Fibroblast of skin of left biceps (primary cell): Measurements from ENCODE around the gene OR11G2.
"Not testable (repeated sequence)": the region's sequence is repeated elsewhere in the genome, so short reads cannot be mapped to it uniquely, and the experiment has no call there.

Source experiments
- DNase-seq, 2 experiments: peaks; one replicate each; pipeline ENCODE4 v3.0.0-alpha.2; 2013; ENCODE audit warnings: low read depth in 2 of 2

The OR11G2 gene, protein sequence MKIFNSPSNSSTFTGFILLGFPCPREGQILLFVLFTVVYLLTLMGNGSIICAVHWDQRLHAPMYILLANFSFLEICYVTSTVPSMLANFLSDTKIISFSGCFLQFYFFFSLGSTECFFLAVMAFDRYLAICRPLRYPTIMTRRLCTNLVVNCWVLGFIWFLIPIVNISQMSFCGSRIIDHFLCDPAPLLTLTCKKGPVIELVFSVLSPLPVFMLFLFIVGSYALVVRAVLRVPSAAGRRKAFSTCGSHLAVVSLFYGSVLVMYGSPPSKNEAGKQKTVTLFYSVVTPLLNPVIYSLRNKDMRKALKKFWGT

GRCh38 chr14:20190596-20190995 lies at the start of gene OR11G2:
OR11G2 (plus strand) TSS chr14:20190896; CDS start chr14:20197438, 6,542 bp downstream.
- no peak for DNase-seq

- DNase-seq: no peak
Observed at GRCh38 chr14:20143911-20144310, 46.8 kb upstream of the OR11G2 start.

DNA sequence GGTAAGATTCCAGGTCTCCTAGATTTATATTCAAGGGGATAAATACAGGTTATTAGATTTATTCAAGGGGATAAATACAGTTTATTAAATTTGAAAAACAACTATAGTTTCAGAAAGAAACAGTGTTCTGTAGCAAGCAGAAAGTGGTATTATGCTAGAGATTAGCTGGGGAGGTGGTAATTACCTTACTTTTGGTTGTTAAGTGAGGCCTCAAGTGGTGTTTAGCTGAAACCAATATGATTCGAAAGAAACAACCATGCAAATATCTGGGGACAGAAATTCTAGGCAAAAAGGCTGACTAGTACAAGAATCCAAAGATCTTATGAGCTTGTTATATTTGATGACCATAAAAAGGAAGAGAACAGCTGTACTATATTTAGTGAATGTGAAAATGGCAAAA lies 45.9 kb upstream of the OR11G2 start:
- DNase-seq: no peak

DNA sequence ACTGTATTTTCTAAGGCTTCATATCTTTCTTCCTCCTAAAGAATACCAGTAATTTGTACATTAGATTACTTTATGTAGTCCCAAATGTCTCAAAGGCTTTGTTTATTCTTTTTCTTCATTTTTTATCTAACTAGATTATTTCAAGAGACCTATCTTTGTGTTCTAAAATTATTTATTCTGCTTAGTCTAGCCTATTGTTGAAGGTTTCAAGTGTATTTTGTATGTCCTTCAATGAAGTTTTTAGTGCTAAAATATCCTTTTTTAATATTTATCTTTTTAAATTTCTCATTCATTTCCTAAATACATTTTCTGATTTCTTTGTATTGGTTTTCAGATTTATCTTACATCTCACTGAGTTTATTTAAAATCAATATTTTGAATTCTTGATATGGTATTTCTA lies 26.2 kb upstream of the OR11G2 start:
- no peak for DNase-seq

- no peak for DNase-seq
Observed at GRCh38 chr14:20167091-20167490, 23.6 kb upstream of the OR11G2 start.

DNA sequence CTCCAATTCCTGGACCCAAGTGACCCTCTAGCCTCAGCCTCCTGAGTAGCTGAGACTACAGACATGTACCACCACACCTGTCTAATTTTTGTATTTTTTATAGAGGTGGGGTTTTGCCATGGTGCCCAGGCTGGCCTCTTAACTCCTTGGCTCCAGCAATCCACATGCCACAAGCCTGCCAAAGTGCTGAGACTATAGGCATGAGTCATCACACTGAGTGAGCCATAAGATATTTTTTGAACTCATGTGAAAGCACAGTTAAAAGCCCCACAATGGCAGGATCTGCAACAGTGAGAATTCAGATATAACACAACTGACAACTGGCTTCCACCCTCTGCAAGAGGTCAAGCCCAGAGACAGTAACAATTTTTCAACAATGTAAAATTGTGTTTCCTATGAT lies 20.8 kb upstream of the OR11G2 start:
- not testable (repeated sequence) for DNase-seq

- not testable (repeated sequence) for DNase-seq
Observed at GRCh38 chr14:20174205-20174604, 16.5 kb upstream of the OR11G2 start.

GRCh38 chr14:20176330-20176729 lies 14.4 kb upstream of the OR11G2 start:
- no peak for DNase-seq

DNA sequence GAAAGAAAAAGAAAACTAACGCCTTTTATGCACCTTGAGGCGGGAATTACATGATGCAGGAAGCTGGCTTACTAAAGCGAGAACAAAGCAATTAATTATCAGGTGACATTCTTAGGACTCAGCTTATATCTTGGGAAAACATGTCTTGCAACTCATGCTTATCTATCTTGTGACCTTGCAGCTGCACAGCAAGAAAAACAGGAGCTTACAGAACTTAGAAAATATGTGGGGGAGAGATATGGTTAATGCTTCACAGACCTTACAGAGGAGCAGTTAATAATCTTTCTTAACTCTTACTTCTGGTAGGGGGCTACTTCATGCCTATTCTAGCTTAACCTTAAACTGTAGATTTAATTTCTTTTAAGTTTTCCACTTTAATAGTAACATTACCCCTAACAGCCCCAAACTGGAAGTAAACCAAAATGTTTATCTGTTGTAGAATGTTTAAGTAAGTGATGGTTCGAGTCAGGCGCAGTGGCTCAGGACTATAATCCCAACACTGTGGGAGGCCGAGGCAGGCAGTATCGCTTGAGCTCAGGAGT lies 13.2 kb upstream of the OR11G2 start:
- no peak for DNase-seq

DNA sequence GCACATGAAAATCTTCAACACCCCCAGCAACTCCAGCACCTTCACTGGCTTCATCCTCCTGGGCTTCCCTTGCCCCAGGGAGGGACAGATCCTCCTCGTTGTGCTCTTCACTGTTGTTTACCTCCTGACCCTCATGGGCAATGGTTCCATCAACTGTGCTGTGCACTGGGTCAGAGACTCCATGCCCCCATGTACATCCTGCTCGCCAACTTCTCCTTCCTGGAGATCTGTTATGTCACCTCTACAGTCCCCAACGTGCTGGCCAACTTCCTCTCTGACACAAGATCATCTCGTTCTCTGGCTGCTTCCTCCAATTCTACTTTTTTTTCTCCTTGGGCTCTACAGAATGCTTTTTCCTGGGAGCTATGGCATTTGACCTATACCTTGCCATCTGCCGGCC lies 11.5 kb upstream of the OR11G2 start:
- no peak for DNase-seq

- DNase-seq: no peak
Observed at GRCh38 chr14:20179880-20180279, 10.8 kb upstream of the OR11G2 start.

GRCh38 chr14:20180486-20180885 lies 10.2 kb upstream of the OR11G2 start:
- no peak for DNase-seq

- DNase-seq: no peak
Observed at GRCh38 chr14:20184181-20184580, 6.5 kb upstream of the OR11G2 start.

DNA sequence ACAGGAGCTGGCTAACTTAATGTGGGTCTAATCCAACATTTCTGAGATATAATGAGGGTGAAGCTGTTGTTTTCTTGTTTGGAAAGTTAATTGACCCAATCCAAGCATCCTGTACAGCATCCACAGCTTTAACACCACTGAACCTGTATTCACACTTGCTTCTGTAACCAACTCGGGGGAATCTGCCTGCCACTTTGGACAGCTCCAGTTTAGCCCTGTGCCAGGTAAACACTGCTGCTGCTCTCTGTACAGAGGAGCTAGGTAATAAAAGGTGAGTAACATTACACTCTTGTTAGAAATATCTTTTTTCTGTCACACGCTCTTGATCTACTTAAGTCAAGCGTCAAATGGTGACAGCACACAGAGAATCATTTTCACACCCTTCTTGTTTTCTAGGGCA lies 700 bp downstream of the OR11G2 start:
- DNase-seq: no peak

GRCh38 chr14:20194101-20194500 lies 3.4 kb downstream of the OR11G2 start:
- no peak for DNase-seq

DNA sequence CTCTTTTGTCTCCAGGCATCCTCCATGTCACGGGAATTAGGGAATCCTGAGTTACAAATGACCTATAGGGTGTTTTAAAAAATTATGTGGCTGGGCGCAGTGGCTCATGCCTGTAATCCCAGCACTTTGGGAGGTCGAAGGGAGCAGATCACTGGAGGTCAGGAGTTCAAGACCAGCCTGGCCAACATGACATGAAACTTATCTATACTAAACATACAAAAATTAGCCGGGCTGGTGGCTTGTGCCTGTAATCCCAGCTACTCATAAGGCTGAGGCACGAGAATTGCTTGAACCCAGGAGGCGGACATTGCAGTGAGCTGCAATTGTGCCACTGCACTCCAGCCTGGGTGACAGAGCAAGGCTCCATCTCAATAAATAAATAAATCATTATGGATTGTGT lies 4.5 kb downstream of the OR11G2 start:
- not testable (repeated sequence) for DNase-seq

DNA sequence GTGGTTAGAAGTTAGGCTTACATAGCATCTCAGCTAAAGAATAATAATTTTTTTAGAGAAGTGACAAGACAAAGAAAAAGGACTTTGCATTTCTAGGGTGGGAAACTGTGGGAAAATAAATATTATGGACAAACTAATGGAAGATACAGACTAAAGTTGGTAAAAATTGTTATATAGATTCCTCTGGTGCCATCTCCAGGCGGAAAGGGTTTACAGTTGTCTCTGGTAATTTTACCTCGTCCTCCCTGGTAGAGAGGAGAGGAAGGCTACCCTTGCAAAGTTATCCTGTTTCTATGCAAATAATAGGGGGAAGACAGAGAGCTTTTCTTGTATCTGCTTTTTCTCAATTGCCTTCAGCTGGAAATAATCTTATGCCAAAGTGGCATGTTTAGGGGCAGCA lies 5.2 kb downstream of the OR11G2 start:
- DNase-seq: no peak

DNA sequence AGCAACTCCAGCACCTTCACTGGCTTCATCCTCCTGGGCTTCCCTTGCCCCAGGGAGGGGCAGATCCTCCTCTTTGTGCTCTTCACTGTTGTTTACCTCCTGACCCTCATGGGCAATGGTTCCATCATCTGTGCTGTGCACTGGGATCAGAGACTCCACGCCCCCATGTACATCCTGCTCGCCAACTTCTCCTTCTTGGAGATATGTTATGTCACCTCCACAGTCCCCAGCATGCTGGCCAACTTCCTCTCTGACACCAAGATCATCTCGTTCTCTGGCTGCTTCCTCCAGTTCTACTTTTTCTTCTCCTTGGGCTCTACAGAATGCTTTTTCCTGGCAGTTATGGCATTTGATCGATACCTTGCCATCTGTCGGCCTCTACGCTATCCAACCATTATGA lies 6.8 kb downstream of the OR11G2 start:
- DNase-seq: no peak

GRCh38 chr14:20198991-20199390 lies 8.3 kb downstream of the OR11G2 start:
- DNase-seq: no peak

GRCh38 chr14:20204721-20205120 lies 14.0 kb downstream of the OR11G2 start:
- no peak for DNase-seq

DNA sequence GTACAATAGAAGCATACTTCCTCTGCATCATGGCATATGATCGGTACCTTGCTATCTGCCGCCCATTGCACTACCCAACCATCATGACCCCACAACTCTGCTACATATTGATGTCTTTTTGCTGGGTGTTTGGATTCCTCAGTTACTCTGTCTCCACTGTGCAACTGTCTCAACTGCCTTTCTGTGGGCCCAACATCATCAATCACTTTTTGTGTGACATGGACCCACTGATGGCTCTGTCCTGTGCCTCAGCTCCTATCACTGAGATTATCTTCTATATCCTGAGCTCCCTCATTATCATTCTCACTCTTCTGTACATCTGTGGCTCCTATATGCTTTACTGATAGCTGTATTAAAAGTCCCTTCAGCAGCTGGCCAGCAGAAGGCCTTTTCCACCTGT lies 18.9 kb downstream of the OR11G2 start:
- DNase-seq: no peak

GRCh38 chr14:20212406-20212805 lies 21.7 kb downstream of the OR11G2 start:
- not testable (repeated sequence) for DNase-seq

GRCh38 chr14:20215196-20215595 lies 24.5 kb downstream of the OR11G2 start:
- DNase-seq: no peak

DNA sequence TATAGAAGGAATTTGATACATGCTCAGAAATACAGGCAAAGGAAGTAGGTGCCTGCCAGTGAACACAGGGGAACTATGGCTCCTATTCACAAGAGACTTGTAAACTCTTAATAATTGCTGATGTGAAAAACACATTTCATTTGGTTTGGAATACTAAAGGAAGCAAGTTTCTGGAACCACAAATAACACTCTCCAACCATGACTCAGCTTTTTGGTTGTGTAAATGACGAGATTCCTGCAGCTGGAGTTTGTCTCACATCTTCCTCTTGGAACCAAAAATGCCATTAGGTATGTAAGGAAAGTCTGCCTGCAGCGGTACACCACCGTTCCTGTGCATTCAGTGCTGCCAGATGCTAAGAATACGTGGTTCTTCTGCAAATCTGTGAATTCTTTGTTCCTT lies 28.3 kb downstream of the OR11G2 start:
- DNase-seq: no peak
